ENCODE measurements around the gene TMEM131.

The TMEM131 gene

GRCh38 chr2:98013407-98014042 lies 17.8 kb upstream of the TMEM131 start:
- Histone ChIP-seq H3K9me3 (ENCODE audit: insufficient read depth, low read length, severe bottlenecking) (no peaks in the 10 kb centered on the region), H3K4me3 (ENCODE audit: low read depth in 1 of 2, low read length in 2 of 2) (no peak overlapping the region), H3K4me2 (ENCODE audit: insufficient read depth, low read length) (no peak overlapping the region), H3K79me2 (ENCODE audit: insufficient read depth, low read length) (no peaks in the 10 kb centered on the region), H3K27ac (ENCODE audit: low read length) (no peak overlapping the region), H3K4me1 (ENCODE audit: insufficient read depth, low read length) (no peaks in the 10 kb centered on the region), H3K27me3 (ENCODE audit: insufficient read depth, low read length, poor library complexity) (peaks cover 2% of the 10 kb centered on the region), H3K36me3 (ENCODE audit: insufficient read depth, low read length) (no peaks in the 10 kb centered on the region), H2AFZ (ENCODE audit: low read depth, low read length) (no peak overlapping the region), H3K9ac (ENCODE audit: low read depth, low read length) (no peak overlapping the region), H4K20me1 (ENCODE audit: insufficient read depth, low read length) (no peaks in the 10 kb centered on the region)
- TF ChIP-seq CTCF (IDR thresholded peaks at IDR 0.05; ENCODE audit: borderline replicate concordance, extremely low read depth, low read length, poor library complexity, severe bottlenecking) (no peak), EZH2 (IDR thresholded peaks at IDR 0.05; ENCODE audit: borderline replicate concordance, low read depth, low read length, severe bottlenecking) (no peak)
- DNase-seq (no peak), ATAC-seq (ENCODE audit: insufficient read depth, low read depth) (no peak)

GRCh38 chr2:98012561-98012991 lies 16.8 kb upstream of the TMEM131 start:
- no peak overlapping the region for H3K4me2 ChIP-seq (ENCODE audit: insufficient read depth, low read length)
- H3K27ac ChIP-seq (ENCODE audit: low read length) = no peak overlapping the region
- no peak for TF ChIP-seq CTCF (IDR thresholded peaks at IDR 0.05; ENCODE audit: borderline replicate concordance, extremely low read depth, low read length, poor library complexity, severe bottlenecking)
- TF ChIP-seq EZH2 (IDR thresholded peaks at IDR 0.05; ENCODE audit: borderline replicate concordance, low read depth, low read length, severe bottlenecking) = no peak
- no peaks in the 10 kb centered on the region for H4K20me1 ChIP-seq (ENCODE audit: insufficient read depth, low read length)
- H3K9me3 ChIP-seq (ENCODE audit: insufficient read depth, low read length, severe bottlenecking) = no peaks in the 10 kb centered on the region
- no peaks in the 10 kb centered on the region for H3K4me1 ChIP-seq (ENCODE audit: insufficient read depth, low read length)
- H3K4me3 ChIP-seq (ENCODE audit: low read depth in 1 of 2, low read length in 2 of 2) = no peak overlapping the region
- H3K9ac ChIP-seq (ENCODE audit: low read depth, low read length) = no peak overlapping the region
- H3K79me2 ChIP-seq (ENCODE audit: insufficient read depth, low read length) = no peaks in the 10 kb centered on the region
- ATAC-seq (ENCODE audit: insufficient read depth, low read depth) = no peak
- H3K36me3 ChIP-seq (ENCODE audit: insufficient read depth, low read length) = no peaks in the 10 kb centered on the region
- DNase-seq = no peak
- H3K27me3 ChIP-seq (ENCODE audit: insufficient read depth, low read length, poor library complexity) = peaks cover 2% of the 10 kb centered on the region
- H2AFZ ChIP-seq (ENCODE audit: low read depth, low read length) = no peak overlapping the region

- Histone ChIP-seq H3K4me3 (ENCODE audit: low read depth in 1 of 2, low read length in 2 of 2) (no peak overlapping the region), H4K20me1 (ENCODE audit: insufficient read depth, low read length) (no peaks in the 10 kb centered on the region), H3K27me3 (ENCODE audit: insufficient read depth, low read length, poor library complexity) (peaks cover under 1% of the 10 kb centered on the region), H3K9ac (ENCODE audit: low read depth, low read length) (no peak overlapping the region), H3K9me3 (ENCODE audit: insufficient read depth, low read length, severe bottlenecking) (no peaks in the 10 kb centered on the region), H3K79me2 (ENCODE audit: insufficient read depth, low read length) (no peaks in the 10 kb centered on the region), H2AFZ (ENCODE audit: low read depth, low read length) (no peak overlapping the region), H3K4me2 (ENCODE audit: insufficient read depth, low read length) (no peak overlapping the region), H3K36me3 (ENCODE audit: insufficient read depth, low read length) (no peaks in the 10 kb centered on the region), H3K4me1 (ENCODE audit: insufficient read depth, low read length) (no peaks in the 10 kb centered on the region), H3K27ac (ENCODE audit: low read length) (no peak overlapping the region)
- TF ChIP-seq EZH2 (IDR thresholded peaks at IDR 0.05; ENCODE audit: borderline replicate concordance, low read depth, low read length, severe bottlenecking) (no peak), CTCF (IDR thresholded peaks at IDR 0.05; ENCODE audit: borderline replicate concordance, extremely low read depth, low read length, poor library complexity, severe bottlenecking) (no peak)
- no peak for DNase-seq
- 0 out of 3 replicates have a peak, but pooled peaks have one; percentile 31 for ATAC-seq (ENCODE audit: insufficient read depth, low read depth)
Observed at GRCh38 chr2:98009887-98010760, 14.4 kb upstream of the TMEM131 start.

All from DND-41 (cell line).